AG04450 (cell line): Measurements from ENCODE around the gene MEI4. TPM values are rescaled to one million over a fixed set of nuclear protein-coding genes. Genes with fewer than 3 reads are reported as not detected.

Source experiments
- CTCF ChIA-PET: fragments of 300-600, 350-600 bp; formaldehyde crosslinking; extraction: SDS; loops from one replicate; lab custom pipeline; 2022; ENCODE audit warnings: antibody characterized with exemption, inconsistent platforms; lab: Charles Lee
- POLR2A ChIA-PET: fragments of 350-600 bp; formaldehyde crosslinking; extraction: SDS; loops from one replicate; lab custom pipeline; 2021; ENCODE audit warnings: antibody characterized with exemption, inconsistent platforms; lab: Yijun Ruan, JAX
- DNase-seq: peaks from one replicate; pipeline ENCODE4 v3.0.0-alpha.2; 2011; ENCODE audit warnings: low read depth, low spot score
- H3K27ac ChIP-seq: one replicate; pipeline ENCODE4 v1.5.1; 2012; ENCODE audit warnings: low read depth, low read length, control low read depth
- H3K27me3 ChIP-seq: one replicate; pipeline ENCODE4 v1.6.0; 2012; ENCODE audit warnings: low read length; ENCODE audit not compliant: control insufficient read depth, insufficient read depth
- H3K4me3 ChIP-seq: 2 replicates; pipeline ENCODE4 v1.5.1; 2011; ENCODE audit warnings: mild to moderate bottlenecking, low read depth, low read length, control low read depth
- H3K9me3 ChIP-seq: 2 replicates; pipeline ENCODE4 v1.5.1; 2012; ENCODE audit warnings: low read length; ENCODE audit not compliant: control insufficient read depth, insufficient read depth
- polyA plus RNA-seq: library from polyadenylated mRNA; depleted of rRNA; stranded (reverse); fragments of >200 nt; gene quantifications from 2 replicates; pipeline ENCODE4 v1.2.3, GENCODE V29; 2011; rRNA removed
- TF ChIP-seq, protein P1 (sequence below): IDR thresholded peaks from 2 replicates; pipeline ENCODE4 v1.5.1; 2011; ENCODE audit warnings: low read depth, low read length, control low read depth, inconsistent platforms

MEI4 gene
- polyA plus RNA-seq, 1 experiment = not detected

DNA sequence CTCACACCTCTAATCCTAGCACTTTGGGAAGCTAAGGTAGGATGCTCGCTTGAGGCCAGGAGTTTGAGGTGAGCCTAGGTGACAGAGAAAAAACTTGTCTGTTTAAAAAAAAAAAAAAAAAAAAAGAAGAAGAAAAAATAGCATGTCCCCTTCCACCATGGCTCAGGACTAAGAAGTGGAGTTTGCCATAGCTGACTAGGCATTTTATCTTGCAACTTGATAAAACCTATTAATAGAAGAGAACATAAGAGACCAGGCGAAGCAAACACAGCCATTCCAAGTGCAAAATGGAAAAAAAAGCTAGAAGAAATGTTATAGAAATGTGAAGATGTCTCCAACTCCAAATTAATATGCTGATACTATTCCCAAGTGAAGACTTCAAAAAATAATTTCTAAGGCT is 277.5 kb downstream of the MEI4 start:
- POLR2A ChIA-PET = no interaction called here
- H3K27me3 ChIP-seq = no peaks in the 10 kb centered on the region
- CTCF ChIA-PET = no interaction called here
- TF ChIP-seq, protein P1, sequence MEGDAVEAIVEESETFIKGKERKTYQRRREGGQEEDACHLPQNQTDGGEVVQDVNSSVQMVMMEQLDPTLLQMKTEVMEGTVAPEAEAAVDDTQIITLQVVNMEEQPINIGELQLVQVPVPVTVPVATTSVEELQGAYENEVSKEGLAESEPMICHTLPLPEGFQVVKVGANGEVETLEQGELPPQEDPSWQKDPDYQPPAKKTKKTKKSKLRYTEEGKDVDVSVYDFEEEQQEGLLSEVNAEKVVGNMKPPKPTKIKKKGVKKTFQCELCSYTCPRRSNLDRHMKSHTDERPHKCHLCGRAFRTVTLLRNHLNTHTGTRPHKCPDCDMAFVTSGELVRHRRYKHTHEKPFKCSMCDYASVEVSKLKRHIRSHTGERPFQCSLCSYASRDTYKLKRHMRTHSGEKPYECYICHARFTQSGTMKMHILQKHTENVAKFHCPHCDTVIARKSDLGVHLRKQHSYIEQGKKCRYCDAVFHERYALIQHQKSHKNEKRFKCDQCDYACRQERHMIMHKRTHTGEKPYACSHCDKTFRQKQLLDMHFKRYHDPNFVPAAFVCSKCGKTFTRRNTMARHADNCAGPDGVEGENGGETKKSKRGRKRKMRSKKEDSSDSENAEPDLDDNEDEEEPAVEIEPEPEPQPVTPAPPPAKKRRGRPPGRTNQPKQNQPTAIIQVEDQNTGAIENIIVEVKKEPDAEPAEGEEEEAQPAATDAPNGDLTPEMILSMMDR = no peak
- no peaks in the 10 kb centered on the region for H3K9me3 ChIP-seq
- no peak for DNase-seq
- H3K27ac ChIP-seq = no peak overlapping the region
- H3K4me3 ChIP-seq = no peak overlapping the region

DNA sequence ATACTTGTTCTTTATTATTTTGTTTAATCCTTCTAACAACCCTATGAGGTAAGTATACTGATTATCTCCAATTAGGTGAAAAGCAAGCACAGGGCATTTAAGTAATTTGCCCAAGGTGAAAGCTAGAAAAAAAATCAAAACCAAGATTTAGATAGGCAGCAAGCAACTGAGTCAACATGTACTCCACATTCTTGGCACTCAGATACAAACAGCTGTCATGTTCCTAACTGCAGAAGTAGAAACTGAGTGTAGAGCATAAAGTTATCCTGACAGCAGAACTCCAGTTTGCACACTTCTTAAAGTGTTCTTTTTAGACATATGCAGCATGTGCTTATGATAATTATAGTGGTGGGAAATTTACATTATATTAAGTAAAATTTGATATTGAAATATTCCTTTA is 278.1 kb downstream of the MEI4 start:
- Histone ChIP-seq H3K9me3 (no peaks in the 10 kb centered on the region), H3K27ac (no peak overlapping the region), H3K27me3 (no peaks in the 10 kb centered on the region), H3K4me3 (no peak overlapping the region)
- TF ChIP-seq, protein P1 = no peak
- POLR2A ChIA-PET = no interaction called here
- DNase-seq = no peak
- CTCF ChIA-PET = no interaction called here

DNA sequence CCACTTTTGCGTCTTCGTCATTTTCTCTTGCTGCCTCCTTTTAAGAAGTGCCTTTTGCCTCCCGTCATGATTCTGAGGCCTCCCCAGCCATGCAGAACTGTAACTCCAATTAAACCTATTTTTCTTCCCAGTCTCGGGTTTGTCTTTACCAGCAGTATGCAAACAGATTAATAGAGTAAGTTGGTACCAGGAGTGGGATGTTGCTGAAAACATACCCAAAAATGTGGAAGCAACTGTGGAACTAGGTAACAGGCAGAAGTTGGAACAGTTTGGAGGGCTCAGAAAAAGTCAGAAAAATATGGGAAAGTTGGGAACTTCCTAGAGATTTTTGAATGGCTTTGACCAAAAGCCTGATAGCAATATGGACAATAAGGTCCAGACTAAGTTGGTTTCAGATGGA is 309.2 kb downstream of the MEI4 start:
- CTCF ChIA-PET = no interaction called here
- Histone ChIP-seq H3K9me3 (peaks cover 12% of the 10 kb centered on the region), H3K27me3 (no peaks in the 10 kb centered on the region), H3K4me3 (no peak overlapping the region), H3K27ac (no peak overlapping the region)
- POLR2A ChIA-PET = no interaction called here
- DNase-seq = no peak
- TF ChIP-seq, protein P1 = no peak

DNA sequence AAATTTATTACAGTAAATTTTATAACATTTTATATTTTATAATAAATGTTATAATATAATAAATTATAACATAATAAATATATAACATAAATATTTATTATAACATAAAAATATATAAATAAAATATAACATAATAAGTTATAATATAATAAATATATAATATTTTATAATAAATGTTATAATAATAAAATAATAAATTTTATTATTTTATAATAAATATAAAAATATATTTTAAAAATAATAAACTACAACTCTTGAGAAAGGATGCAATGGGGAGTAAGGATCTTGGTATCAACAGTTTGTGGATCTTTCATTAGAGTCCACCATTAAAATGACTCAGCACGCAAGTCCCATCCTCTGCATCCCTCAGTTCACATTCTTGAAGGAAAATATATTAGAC is 312.6 kb downstream of the MEI4 start:
- H3K9me3 ChIP-seq = peaks cover 9% of the 10 kb centered on the region
- CTCF ChIA-PET = no interaction called here
- no peaks in the 10 kb centered on the region for H3K27me3 ChIP-seq
- no peak overlapping the region for H3K27ac ChIP-seq
- TF ChIP-seq, protein P1 = no peak
- POLR2A ChIA-PET = no interaction called here
- no peak overlapping the region for H3K4me3 ChIP-seq
- DNase-seq = no peak

GRCh38 chr6:77972334-77972733 is 319.5 kb downstream of the MEI4 start:
- TF ChIP-seq, protein P1 = no peak
- ChIA-PET CTCF (no interaction called here), POLR2A (no interaction called here)
- no peak for DNase-seq
- no peak overlapping the region for H3K27ac ChIP-seq
- H3K4me3 ChIP-seq = no peak overlapping the region
- H3K27me3 ChIP-seq = no peaks in the 10 kb centered on the region
- no peaks in the 10 kb centered on the region for H3K9me3 ChIP-seq

Other genes with a start within 250 kb of the MEI4 start
- gene HTR1B, start 189.5 kb upstream of the MEI4 start, polyA plus RNA-seq = 0.86 and 1.5 TPM in 2 replicates